HG02973 (cell line): ENCODE data around the gene ZFAND3.
"Not testable (repeated sequence)": the region's sequence is repeated elsewhere in the genome, so short reads cannot be mapped to it uniquely, and the experiment has no call there.

Source experiments
- ATAC-seq: cut with Tn5 transposase; IDR thresholded peaks from one replicate; pipeline ENCODE4 v1.9.1; 2021; ENCODE audit warnings: moderate library complexity; ENCODE audit not compliant: unreplicated experiment

ZFAND3 gene

GRCh38 chr6:38113825-38114576 is 294.5 kb downstream of the ZFAND3 start:
- no peak for ATAC-seq

DNA sequence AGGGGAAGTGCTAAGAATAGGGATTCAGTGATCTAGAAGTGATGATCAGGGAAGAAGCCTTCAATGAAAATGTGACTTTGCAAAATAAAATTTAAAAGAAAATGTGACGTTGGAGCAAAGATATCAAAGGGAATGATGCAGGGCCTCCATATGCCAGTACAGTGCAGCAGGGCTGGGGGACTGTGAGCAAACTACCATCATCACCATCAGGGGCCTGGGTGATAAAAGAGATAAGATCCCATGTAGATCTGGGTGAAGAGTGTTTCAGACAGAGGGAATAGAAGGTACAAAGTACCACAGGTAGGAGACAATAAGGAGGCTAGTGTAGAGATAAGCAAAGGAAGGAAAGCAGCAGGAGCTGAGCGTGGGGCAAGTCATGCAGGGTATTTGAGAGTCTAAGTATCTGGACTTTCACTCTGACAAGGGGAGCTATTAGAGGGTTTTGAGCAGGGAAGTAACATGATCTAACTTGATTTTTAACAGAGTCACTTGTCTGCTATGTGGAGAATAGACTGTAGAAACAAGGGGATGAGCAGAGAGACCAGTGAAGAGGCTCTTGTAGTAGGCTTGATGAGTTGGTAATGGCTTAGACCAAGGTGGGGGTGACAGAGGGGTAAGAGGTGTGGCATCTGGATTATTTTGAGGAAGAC is 295.6 kb downstream of the ZFAND3 start:
- ATAC-seq: no peak

DNA sequence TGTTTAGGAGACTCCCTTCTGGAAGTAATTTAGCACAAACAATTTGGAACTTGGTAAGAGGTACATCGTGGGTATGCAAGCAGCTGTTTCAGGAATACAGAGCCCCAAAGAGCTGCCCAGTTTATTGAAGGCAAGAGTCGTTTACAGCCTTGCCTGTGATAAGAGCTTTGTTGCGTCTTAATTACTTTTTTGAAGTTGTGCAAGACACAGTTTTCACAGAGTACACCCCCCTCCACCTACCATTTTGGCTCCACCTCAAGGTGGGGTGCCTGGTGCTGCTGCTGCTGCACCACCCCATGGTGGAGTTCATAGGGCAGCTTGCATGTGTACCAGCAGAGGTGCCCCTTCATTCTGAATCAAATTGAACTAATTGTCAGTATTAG is 296.1 kb downstream of the ZFAND3 start:
- ATAC-seq: no peak

DNA sequence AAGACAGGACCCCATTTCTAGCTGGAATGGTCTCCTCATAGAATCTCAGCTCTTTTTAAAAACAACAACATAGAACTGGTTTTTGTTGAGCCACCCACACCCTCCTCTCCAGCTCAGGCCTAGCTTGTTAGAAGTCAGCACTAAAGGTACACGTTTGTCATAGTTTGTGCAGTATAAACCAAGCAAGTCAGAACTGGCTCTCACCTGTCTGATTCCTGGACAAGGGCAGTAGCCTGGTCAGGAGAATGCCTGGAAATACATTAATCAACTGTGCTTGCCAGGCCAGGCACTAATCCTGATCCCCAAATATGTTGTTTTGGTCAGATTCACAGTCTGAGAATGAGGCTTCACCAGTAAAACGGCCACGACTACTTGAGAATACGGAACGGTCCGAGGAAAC is 296.7 kb downstream of the ZFAND3 start:
- no peak for ATAC-seq

DNA sequence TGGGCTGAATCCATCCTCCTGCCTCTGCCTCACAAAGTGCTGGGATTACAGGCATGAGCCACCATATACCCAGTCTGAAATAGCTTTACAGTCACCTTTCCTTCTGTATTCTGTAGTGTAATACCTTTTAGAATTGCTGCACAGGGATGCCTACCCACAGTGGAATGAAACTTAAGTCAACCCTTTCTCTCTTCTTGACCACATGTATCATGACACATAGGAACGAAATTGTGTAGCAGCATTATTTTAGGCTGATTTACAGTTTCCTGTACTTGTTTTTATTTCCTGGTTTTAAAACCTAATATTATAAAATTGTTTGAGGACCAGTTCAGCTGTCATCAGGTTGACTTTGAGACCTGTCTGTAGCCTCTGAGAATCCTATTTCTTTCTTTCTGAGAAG is 297.8 kb downstream of the ZFAND3 start:
- no peak for ATAC-seq

GRCh38 chr6:38118791-38119365 is 299.4 kb downstream of the ZFAND3 start:
- no peak for ATAC-seq

DNA sequence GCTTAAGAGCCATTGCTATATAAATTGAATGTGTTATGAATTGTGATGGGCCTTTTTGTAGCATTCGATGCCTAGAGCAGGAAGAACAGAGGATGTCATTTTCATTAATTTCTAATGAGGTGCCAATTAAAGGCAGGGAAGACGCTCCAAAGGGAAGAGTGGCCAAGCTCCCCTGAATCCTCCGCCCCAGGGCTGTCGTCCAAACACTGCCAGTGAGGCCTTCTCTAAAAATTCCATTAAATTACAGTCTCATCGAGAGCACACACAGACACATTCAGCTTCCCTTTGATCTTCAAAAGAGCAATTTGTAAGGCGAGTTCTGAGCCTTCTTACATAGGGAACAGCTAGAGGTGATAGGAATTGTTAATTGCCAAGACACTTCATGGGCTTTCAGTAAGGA is 300.0 kb downstream of the ZFAND3 start:
- no peak for ATAC-seq

DNA sequence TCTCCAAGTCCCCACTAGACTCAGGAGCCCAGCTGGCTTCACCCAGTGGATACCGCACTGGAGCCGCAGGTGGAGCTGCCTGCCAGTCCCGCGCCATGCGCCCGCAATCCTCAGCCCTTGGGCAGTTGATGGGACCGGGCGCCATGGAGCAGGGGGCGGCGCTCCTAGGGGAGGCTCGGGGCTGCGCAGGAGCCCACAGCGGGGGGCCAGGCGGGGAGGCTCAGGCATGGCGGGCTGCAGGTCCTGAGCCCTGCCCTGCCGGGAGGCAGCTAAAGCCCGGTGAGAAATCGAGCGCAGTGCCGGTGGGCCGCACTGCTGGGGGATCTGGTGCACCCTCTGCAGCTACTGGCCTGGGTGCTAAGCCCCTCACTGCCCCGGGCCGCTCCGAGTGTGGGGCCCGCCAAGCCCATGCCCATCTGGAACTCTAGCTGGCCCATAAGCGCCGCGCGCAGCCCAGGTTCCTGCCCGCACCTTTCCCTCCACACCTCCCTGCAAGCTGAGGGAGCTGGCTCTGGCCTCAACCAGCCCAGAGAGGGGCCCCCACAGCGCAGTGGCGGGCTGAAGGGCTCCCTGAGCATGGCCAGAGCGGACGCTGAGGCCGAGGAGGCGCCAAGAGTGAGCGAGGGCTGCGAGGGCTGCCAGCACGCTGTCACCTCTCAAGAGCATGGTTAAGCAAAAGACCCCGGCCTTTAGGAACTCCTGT is 304.8 kb downstream of the ZFAND3 start:
- ATAC-seq: not testable (repeated sequence)

DNA sequence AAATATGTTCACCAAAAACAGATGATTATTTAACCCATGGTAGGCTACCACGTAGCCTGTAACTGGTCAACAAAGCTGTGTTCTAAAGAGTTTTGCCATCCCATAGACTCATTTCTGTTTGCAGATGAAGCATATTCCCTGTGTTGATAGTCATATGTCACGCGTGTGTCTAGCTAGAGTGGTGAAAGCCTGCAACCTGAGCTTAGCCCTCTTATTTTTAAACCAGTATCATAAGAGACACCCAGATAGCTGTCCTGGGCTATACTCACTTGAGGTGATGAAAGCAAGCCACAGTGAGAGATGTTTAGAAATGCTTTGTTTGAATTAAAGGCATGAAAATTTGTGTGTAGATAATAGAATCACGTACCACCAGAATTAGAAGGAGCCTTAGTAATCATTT is 307.8 kb downstream of the ZFAND3 start:
- ATAC-seq: no peak

DNA sequence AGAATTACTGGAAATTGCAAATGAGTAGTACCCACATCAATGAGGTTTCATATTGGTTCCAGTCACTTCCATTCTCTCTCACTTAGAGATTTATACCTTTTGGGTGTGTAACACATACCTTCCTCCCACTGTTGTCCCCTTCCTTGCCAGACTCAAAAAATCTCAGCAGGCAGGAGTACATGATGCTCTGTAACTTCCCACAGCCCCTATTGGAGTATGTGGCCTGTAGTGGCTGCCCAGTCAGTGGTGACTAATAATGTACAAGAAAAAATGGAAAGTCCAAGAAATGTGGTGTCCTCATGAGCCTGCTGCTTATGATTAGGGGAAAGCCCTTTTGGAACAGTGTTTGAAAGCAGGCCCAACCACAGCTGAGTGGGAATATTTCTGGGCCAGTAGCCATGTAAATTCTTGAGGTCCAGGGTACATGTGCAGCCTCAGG is 312.0 kb downstream of the ZFAND3 start:
- no peak for ATAC-seq

GRCh38 chr6:38133932-38134703 is 314.6 kb downstream of the ZFAND3 start:
- no peak for ATAC-seq

GRCh38 chr6:38134704-38135088 is 315.2 kb downstream of the ZFAND3 start:
- ATAC-seq: no peak

DNA sequence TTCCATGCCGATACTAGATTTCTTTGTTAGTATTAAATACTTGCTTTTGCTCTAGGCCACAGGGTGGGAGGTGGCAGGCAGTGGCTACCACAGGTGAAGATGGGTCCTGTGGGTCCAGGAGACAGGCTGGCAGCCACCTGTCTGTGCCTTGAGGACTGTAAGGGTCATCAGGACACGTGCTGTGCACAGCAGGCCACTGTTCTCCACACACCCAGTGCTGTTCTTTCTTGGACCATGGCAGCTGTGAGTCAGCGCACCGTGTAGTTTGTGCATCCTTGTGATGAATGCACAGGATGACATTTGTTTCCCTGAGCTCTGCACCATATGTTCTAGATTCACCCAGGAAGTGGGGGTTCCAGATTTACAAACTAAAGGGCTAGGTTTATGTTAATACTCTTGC is 317.0 kb downstream of the ZFAND3 start:
- ATAC-seq: no peak

DNA sequence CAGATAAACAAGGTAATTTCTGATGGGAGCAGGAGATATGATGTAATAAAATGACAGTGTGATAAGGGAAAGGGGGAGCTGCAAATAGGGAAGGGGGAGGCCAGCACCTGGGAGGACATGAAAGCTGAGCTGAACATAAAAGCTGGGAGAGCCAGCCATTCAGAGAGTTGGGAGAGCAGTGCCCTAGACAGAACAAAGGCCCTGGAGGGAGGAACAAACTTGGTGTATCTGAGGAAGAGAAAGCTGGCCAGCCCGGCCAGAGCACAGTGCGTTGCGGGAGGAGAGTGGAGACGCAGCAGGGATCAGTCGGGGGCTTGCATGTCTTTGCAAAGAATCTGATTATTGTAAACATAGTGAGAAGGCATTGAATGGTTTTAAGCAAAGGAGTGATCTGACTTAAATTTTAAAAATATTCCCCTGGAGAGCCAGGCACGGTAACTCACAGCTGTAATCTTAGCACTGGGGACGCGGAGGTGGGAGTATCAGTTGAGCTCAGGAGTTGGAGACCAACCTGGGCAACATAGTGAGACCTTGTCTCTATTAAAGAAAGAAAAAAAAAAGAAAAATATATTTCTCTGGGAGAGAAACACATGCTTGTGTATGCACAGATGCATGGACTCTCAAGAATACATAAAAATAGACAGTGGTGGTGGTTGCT is 318.2 kb downstream of the ZFAND3 start:
- ATAC-seq: no peak

DNA sequence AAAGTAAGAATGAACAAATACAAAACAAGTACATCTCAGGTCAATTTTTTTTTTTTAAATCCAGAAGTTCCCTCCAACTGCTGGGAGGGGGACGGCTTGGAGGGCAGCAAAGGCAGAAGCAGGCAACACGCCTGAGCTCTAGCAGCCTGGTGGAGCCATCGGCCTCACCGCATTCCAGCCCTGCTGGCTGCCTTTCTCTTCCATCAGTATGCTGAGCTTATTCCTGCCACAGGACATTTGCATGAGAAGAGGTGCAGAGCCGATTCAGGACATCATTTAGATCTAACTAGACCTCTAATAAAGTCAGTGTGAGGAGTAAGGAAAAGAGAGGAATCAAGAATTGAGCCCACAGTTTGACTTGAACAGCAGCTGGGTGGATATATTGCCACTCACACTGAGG is 318.8 kb downstream of the ZFAND3 start:
- ATAC-seq: no peak

- ATAC-seq: no peak
Observed at GRCh38 chr6:38141085-38141484, 321.6 kb downstream of the ZFAND3 start.

DNA sequence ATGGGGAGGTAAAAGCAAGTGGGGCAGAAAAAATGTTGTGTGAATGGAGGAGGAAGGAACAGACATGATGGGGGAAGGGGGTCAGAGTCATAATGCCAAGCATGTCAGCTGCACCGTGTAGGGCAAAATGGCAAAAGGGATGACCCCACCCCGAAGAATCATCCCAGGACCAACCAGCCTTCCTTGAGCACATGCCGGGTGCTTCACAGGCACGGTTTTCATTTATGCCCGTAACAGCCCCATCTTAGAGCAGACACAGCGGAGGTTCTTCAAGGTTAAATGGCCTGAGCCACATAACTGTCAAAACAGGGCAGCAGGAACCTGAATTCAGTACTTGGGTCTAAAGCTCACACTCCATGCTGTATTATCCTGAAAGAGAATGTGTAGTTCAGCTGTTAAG is 322.2 kb downstream of the ZFAND3 start:
- ATAC-seq: no peak

GRCh38 chr6:38142178-38142902 is 322.8 kb downstream of the ZFAND3 start:
- no peak for ATAC-seq

DNA sequence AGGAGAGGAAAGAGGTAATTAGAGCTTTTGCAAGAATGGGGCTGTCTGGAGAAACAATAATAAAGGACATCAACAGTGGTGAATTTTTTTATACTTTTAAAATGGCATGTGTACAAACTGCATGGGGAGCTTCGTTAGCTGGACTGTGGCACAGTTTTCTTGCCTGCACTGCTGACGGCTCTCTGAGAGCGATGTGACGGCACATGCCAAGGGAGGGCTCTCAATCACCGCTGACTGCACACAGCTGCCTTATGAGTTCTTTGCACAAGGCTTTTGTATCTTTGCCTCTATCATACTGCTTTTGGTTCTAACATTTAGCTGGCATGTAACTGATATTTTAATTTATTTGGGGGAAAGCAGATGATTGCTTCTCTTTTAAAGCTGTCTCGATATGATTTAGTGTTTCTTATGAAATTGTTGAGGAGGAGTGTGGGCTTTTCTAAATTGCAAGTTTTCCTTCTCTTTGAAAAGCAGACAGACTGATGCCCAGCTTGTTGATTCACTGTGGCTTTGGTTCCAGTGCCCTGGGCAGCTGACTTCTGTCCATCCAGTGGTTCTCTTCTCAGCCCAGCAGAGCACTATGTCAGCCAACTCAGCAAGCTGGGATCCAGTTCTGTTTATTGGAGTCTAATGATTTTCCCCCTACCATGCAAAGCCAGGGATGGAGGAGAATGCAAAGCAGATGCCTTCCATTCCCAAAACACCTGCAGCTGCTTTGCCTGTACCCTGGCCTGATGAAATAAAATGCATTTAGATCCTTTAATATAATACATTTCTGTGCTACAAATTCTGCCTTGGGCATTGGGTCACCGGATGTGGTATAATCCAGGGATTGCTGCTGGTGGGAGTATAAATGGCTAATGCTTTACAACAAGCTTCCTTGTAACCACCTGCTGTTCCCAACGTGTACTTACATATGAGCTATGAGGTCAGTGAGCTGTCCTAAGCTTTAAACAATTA is 323.9 kb downstream of the ZFAND3 start:
- ATAC-seq: no peak
